HG03039 (cell line): ENCODE data around the gene TMEM121B.

Experiments
- ATAC-seq: cut with Tn5 transposase; IDR thresholded peaks from one replicate; pipeline ENCODE4 v1.9.1; 2021; ENCODE audit warnings: mild to moderate bottlenecking, moderate library complexity; ENCODE audit not compliant: unreplicated experiment

TMEM121B gene

GRCh38 chr22:17112491-17113042 lies 8.6 kb downstream of the TMEM121B start:
- no peak for ATAC-seq

GRCh38 chr22:17110791-17111550 lies 10.2 kb downstream of the TMEM121B start:
- no peak for ATAC-seq

GRCh38 chr22:17109976-17110375 lies 11.2 kb downstream of the TMEM121B start:
- no peak for ATAC-seq

GRCh38 chr22:17109113-17109865 lies 11.9 kb downstream of the TMEM121B start:
- ATAC-seq = no peak

- no peak for ATAC-seq
These were observed 12.7 kb downstream of the TMEM121B start for GRCh38 chr22:17108256-17109112.

- ATAC-seq = no peak
These were observed 13.7 kb downstream of the TMEM121B start for GRCh38 chr22:17107547-17107810.

- ATAC-seq = no peak
These were observed 14.2 kb downstream of the TMEM121B start for GRCh38 chr22:17106785-17107546.

GRCh38 chr22:17106161-17106784 lies 14.9 kb downstream of the TMEM121B start:
- no peak for ATAC-seq

- no peak for ATAC-seq
These were observed 15.7 kb downstream of the TMEM121B start for GRCh38 chr22:17105143-17106129.

GRCh38 chr22:17104336-17104935 lies 16.7 kb downstream of the TMEM121B start:
- no peak for ATAC-seq

- ATAC-seq = no peak
These were observed 17.8 kb downstream of the TMEM121B start for GRCh38 chr22:17103351-17103750.

- ATAC-seq = no peak
These were observed 18.9 kb downstream of the TMEM121B start for GRCh38 chr22:17102297-17102667.

GRCh38 chr22:17101475-17102296 lies 19.5 kb downstream of the TMEM121B start:
- no peak for ATAC-seq

- ATAC-seq = no peak
These were observed 20.5 kb downstream of the TMEM121B start for GRCh38 chr22:17100621-17101020.

- no peak for ATAC-seq
These were observed 22.8 kb downstream of the TMEM121B start for GRCh38 chr22:17098379-17098819.

- ATAC-seq = no peak
These were observed 23.5 kb downstream of the TMEM121B start for GRCh38 chr22:17097701-17098100.

- ATAC-seq = no peak
These were observed 24.1 kb downstream of the TMEM121B start for GRCh38 chr22:17097062-17097461.

GRCh38 chr22:17096071-17096470 lies 25.1 kb downstream of the TMEM121B start:
- no peak for ATAC-seq
